Osteocyte (in vitro differentiated cells): Measurements from ENCODE around the gene PHETA1. TPM values are rescaled to one million over a fixed set of nuclear protein-coding genes. Genes with fewer than 3 reads are reported as not detected.
A peak's percentile ranks its signal among the peaks of the same experiment; 100 is the strongest.

Experiments
- DNase-seq: peaks from one replicate; pipeline ENCODE4 v3.0.0; 2021; ENCODE audit warnings: mixed read lengths; ENCODE audit not compliant: unreplicated experiment; ENCODE audit errors: extremely low spot score
- H3K27ac Mint-ChIP-seq: one replicate; pipeline ENCODE4 v1.8.0; 2021; ENCODE audit warnings: mild to moderate bottlenecking, mixed read lengths; ENCODE audit not compliant: unreplicated experiment
- H3K27me3 Mint-ChIP-seq: one replicate; pipeline ENCODE4 v1.8.0; 2021; ENCODE audit warnings: mixed read lengths; ENCODE audit not compliant: unreplicated experiment
- H3K36me3 Mint-ChIP-seq: one replicate; pipeline ENCODE4 v1.8.0; 2021; ENCODE audit warnings: mixed read lengths; ENCODE audit not compliant: unreplicated experiment
- H3K4me1 Mint-ChIP-seq: one replicate; pipeline ENCODE4 v1.8.0; 2021; ENCODE audit warnings: mixed read lengths; ENCODE audit not compliant: unreplicated experiment
- H3K4me3 Mint-ChIP-seq: one replicate; pipeline ENCODE4 v1.8.0; 2021; ENCODE audit warnings: mild to moderate bottlenecking, moderate library complexity, mixed read lengths; ENCODE audit not compliant: unreplicated experiment
- H3K9me3 Mint-ChIP-seq: one replicate; pipeline ENCODE4 v1.8.0; 2021; ENCODE audit warnings: mixed read lengths; ENCODE audit not compliant: unreplicated experiment
- total RNA-seq: library from RNA; stranded (reverse); gene quantifications from 2 replicates; pipeline ENCODE4 v1.2.1, GENCODE V29; 2021
- TF ChIP-seq, protein P1 (sequence below): fragments of 200-600 bp; sonication (generic); IDR thresholded peaks from 2 replicates; pipeline ENCODE4 v1.5.0; 2021; ENCODE audit warnings: antibody characterized with exemption, mild to moderate bottlenecking, moderate library complexity

PHETA1 gene
- total RNA-seq, 1 donor from 2014 or later: 13.6 TPM

GRCh38 chr12:111410431-111411184, 41.7 kb upstream of the PHETA1 start:
- H3K27me3 Mint-ChIP-seq: no peaks in the 10 kb centered on the region
- no peak for DNase-seq
- peak overlapping the region; percentile 97 for H3K27ac Mint-ChIP-seq
- H3K9me3 Mint-ChIP-seq: no peaks in the 10 kb centered on the region
- TF ChIP-seq, protein P1, sequence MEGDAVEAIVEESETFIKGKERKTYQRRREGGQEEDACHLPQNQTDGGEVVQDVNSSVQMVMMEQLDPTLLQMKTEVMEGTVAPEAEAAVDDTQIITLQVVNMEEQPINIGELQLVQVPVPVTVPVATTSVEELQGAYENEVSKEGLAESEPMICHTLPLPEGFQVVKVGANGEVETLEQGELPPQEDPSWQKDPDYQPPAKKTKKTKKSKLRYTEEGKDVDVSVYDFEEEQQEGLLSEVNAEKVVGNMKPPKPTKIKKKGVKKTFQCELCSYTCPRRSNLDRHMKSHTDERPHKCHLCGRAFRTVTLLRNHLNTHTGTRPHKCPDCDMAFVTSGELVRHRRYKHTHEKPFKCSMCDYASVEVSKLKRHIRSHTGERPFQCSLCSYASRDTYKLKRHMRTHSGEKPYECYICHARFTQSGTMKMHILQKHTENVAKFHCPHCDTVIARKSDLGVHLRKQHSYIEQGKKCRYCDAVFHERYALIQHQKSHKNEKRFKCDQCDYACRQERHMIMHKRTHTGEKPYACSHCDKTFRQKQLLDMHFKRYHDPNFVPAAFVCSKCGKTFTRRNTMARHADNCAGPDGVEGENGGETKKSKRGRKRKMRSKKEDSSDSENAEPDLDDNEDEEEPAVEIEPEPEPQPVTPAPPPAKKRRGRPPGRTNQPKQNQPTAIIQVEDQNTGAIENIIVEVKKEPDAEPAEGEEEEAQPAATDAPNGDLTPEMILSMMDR: no peak
- H3K4me3 Mint-ChIP-seq: peak overlapping the region; percentile 40
- peaks cover 82% of the 10 kb centered on the region for H3K4me1 Mint-ChIP-seq
- no peaks in the 10 kb centered on the region for H3K36me3 Mint-ChIP-seq

DNA sequence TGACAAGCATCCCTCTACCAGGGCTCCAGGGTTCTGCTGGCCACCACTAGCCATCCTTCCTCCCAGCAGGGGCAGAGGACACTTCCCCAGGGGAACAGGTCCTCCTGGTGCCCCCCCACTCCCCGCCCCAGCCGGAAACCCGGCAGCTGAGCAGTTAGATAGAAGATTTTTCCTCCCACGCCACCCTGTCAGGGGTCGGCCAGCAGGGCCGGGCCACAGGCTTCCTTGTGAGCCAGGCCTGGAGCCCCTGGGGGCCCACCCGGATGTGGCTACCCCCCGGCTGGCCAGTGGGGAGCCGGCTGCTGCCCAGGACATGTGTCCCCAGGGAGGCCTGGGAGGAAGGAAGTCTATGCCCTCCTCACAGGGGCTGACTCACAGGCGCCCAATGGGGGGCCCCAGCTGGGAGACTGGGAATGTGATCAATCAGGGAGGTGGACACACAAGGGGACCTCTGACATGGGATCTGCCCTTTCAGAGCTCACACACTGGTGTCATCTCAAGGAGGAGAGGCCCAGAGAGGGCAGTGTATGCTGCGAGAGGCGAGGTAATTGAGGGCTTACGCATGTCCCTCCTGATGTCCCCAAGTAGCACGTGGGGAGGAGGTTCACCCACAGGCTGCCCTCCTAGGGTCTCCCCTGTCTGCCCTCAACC, 41.0 kb upstream of the PHETA1 start:
- TF ChIP-seq, protein P1: no peak
- H3K4me1 Mint-ChIP-seq: peaks cover 80% of the 10 kb centered on the region

GRCh38 chr12:111409403-111409779, 40.5 kb upstream of the PHETA1 start:
- Mint-ChIP-seq H3K4me3 (peak overlapping the region; percentile 88), H3K4me1 (peaks cover 80% of the 10 kb centered on the region), H3K36me3 (no peaks in the 10 kb centered on the region), H3K27ac (peak overlapping the region; percentile 97), H3K9me3 (no peaks in the 10 kb centered on the region), H3K27me3 (no peaks in the 10 kb centered on the region)
- no peak for DNase-seq
- TF ChIP-seq, protein P1: no peak

More for the DNA sequence above, 41.0 kb upstream of the PHETA1 start:
- peak; percentile 88 for DNase-seq
- no peaks in the 10 kb centered on the region for H3K36me3 Mint-ChIP-seq
- no peaks in the 10 kb centered on the region for H3K9me3 Mint-ChIP-seq
- H3K27me3 Mint-ChIP-seq: no peaks in the 10 kb centered on the region
- H3K27ac Mint-ChIP-seq: peak overlapping the region; percentile 97
- H3K4me3 Mint-ChIP-seq: peak overlapping the region; percentile 88

DNA sequence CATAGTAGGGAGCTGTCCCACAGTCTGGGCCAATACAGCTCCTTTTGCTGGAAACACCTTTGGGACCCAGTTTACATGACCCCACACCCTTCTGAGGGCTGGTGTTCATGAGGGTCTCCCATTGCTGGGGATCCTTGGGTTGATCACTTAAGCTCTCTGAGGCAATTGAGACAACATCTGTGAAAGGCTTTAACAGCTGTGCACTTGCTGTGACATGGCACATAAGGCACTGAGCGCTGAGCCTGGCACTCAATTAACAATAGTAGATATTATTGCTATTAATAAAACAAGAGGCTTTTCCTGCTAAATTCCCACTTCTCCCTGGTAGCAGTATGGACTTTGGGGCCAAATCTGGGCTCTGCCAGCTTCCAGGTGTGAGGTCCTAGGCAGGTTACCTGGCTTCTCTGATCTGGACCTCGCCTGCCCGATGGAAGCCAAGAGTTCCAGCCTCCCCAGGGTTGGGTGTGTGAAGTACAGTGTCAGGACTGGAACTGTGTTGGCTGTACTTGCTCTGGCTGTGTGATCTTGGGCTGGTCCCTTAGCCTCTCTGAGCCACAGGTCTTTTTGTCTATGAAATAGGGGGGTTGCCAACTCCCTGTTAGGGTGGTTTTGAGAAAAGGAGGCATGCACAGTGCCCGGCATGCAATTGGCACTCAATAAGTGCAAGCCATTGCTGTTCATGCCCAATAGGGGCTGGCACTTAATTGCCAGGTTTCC, 39.9 kb upstream of the PHETA1 start:
- Mint-ChIP-seq H3K9me3 (no peaks in the 10 kb centered on the region), H3K27ac (peak overlapping the region; percentile 97), H3K4me1 (peaks cover 82% of the 10 kb centered on the region), H3K36me3 (no peaks in the 10 kb centered on the region), H3K4me3 (peak overlapping the region; percentile 88), H3K27me3 (no peaks in the 10 kb centered on the region)
- no peak for DNase-seq
- TF ChIP-seq, protein P1: no peak

- Mint-ChIP-seq H3K4me1 (peaks cover 80% of the 10 kb centered on the region), H3K27me3 (no peaks in the 10 kb centered on the region)
Observed at GRCh38 chr12:111408116-111408440, 39.2 kb upstream of the PHETA1 start.

More at GRCh38 chr12:111408116-111408440, 39.2 kb upstream of the PHETA1 start:
- Mint-ChIP-seq H3K9me3 (no peaks in the 10 kb centered on the region), H3K4me3 (peak overlapping the region; percentile 88), H3K27ac (peak overlapping the region; percentile 87), H3K36me3 (no peaks in the 10 kb centered on the region)
- DNase-seq: no peak
- TF ChIP-seq, protein P1: no peak
